ENCODE data around the gene TM9SF2.

The TM9SF2 gene

GRCh38 chr13:99465454-99465853 lies 35.8 kb upstream of the TM9SF2 start:
- TF ChIP-seq, protein P1, sequence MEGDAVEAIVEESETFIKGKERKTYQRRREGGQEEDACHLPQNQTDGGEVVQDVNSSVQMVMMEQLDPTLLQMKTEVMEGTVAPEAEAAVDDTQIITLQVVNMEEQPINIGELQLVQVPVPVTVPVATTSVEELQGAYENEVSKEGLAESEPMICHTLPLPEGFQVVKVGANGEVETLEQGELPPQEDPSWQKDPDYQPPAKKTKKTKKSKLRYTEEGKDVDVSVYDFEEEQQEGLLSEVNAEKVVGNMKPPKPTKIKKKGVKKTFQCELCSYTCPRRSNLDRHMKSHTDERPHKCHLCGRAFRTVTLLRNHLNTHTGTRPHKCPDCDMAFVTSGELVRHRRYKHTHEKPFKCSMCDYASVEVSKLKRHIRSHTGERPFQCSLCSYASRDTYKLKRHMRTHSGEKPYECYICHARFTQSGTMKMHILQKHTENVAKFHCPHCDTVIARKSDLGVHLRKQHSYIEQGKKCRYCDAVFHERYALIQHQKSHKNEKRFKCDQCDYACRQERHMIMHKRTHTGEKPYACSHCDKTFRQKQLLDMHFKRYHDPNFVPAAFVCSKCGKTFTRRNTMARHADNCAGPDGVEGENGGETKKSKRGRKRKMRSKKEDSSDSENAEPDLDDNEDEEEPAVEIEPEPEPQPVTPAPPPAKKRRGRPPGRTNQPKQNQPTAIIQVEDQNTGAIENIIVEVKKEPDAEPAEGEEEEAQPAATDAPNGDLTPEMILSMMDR (IDR thresholded peaks at IDR 0.05; ENCODE audit: insufficient read depth, missing control alignments) = no peak
- FAIRE-seq (no peak), DNase-seq (ENCODE audit: insufficient read length, low spot score) (no peak)

DNA sequence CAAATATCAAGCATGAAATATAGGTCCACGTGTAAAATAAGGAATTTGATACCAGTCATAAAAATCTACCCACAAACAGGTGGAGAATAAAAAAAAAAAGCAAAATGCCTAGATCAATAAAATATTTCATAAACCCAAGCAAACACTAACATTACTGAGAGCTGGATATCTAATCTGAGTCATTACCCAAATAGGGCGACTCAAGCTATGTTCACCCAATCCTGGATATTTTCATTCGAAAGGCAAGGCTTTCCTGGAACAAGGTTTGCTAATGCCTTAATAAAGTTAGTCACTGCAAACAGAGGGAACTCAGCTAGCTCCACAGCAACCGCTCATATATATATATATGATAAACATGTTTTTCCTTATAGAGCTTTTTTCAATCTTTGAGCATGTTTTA lies 33.5 kb upstream of the TM9SF2 start:
- TF ChIP-seq, protein P1 (IDR thresholded peaks at IDR 0.05; ENCODE audit: insufficient read depth, missing control alignments) = no peak
- FAIRE-seq (no peak), DNase-seq (ENCODE audit: insufficient read length, low spot score) (no peak)

DNA sequence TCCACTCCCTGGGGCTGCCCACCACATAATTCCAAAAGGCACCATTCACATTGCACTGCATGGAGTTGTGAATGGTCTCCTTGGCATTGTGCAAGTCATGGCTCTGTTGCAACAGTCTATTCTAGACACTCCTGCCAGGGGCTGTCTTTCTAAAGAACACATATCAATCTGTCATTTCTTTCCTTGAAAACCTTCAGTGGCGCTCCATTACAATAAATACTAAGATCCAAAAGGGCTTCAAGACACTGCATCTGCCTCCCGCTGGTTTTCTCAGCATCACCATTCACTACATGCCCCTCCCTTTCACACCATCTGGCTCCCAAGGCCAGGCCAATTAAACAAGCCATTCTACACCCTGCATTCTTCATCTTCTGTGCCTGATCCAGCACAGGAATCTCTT lies 32.2 kb upstream of the TM9SF2 start:
- TF ChIP-seq, protein P1 (IDR thresholded peaks at IDR 0.05; ENCODE audit: insufficient read depth, missing control alignments) = no peak
- FAIRE-seq (no peak), DNase-seq (ENCODE audit: insufficient read length, low spot score) (no peak)

GRCh38 chr13:99470027-99470426 lies 31.2 kb upstream of the TM9SF2 start:
- DNase-seq (ENCODE audit: insufficient read length, low spot score) (no peak), FAIRE-seq (no peak)
- TF ChIP-seq, protein P1 (IDR thresholded peaks at IDR 0.05; ENCODE audit: insufficient read depth, missing control alignments) = no peak

- no peak for FAIRE-seq
- TF ChIP-seq, protein P1 (IDR thresholded peaks at IDR 0.05; ENCODE audit: insufficient read depth, missing control alignments) = no peak
- no peak for DNase-seq (ENCODE audit: insufficient read length, low spot score)
Measured at GRCh38 chr13:99471221-99472121, 29.8 kb upstream of the TM9SF2 start.

GRCh38 chr13:99472122-99472440 lies 29.2 kb upstream of the TM9SF2 start:
- TF ChIP-seq, protein P1 (IDR thresholded peaks at IDR 0.05; ENCODE audit: insufficient read depth, missing control alignments) = no peak
- FAIRE-seq (no peak), DNase-seq (ENCODE audit: insufficient read length, low spot score) (no peak)

DNA sequence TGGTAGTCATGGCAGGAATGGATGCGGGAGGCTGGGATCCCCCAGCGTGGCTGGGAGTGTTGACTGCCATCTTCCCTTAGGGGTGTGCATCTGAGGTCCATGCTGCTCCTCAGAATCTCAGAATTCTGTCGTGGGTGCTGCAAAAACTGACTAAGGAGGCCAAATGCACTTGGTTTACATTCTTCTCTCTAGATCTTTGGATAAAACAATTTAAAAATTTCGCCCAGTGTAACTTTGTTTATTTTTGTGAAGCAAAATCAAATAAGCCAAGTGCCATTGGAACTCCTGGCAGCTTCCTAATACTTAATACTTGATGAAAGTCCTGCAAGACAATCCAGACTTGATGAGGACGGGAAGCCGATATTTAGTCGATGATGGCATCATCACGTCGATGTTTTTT lies 27.8 kb upstream of the TM9SF2 start:
- TF ChIP-seq, protein P1 (IDR thresholded peaks at IDR 0.05; ENCODE audit: insufficient read depth, missing control alignments) = no peak
- FAIRE-seq (no peak), DNase-seq (ENCODE audit: insufficient read length, low spot score) (no peak)

All from D721Med (cell line).